ENCODE measurements around the gene MEX3A.
"Not testable (repeated sequence)": the region's sequence is repeated elsewhere in the genome, so short reads cannot be mapped to it uniquely, and the experiment has no call there.

MEX3A gene

GRCh38 chr1:156034991-156035390 is 47.3 kb downstream of the MEX3A start:
- not testable (repeated sequence) for H3K27ac Mint-ChIP-seq, H3K4me1 Mint-ChIP-seq, DNase-seq, H3K27me3 Mint-ChIP-seq, H3K4me3 Mint-ChIP-seq, H3K9me3 Mint-ChIP-seq, ATAC-seq

GRCh38 chr1:156033011-156033410 is 49.3 kb downstream of the MEX3A start:
- DNase-seq (no peak), ATAC-seq (no peak)
- H3K27ac Mint-ChIP-seq: no peak overlapping the region
- H3K4me3 Mint-ChIP-seq: no peak overlapping the region
- no peaks in the 10 kb centered on the region for H3K27me3 Mint-ChIP-seq
- H3K4me1 Mint-ChIP-seq: no peaks in the 10 kb centered on the region
- no peaks in the 10 kb centered on the region for H3K9me3 Mint-ChIP-seq

- Mint-ChIP-seq H3K27me3 (peaks cover 8% of the 10 kb centered on the region), H3K27ac (no peak overlapping the region), H3K4me1 (peaks cover 17% of the 10 kb centered on the region), H3K9me3 (no peaks in the 10 kb centered on the region), H3K4me3 (no peak overlapping the region)
- DNase-seq (no peak), ATAC-seq (peak; percentile 77)
These were observed 55.7 kb downstream of the MEX3A start for GRCh38 chr1:156026588-156026987.

GRCh38 chr1:156025876-156026275 is 56.4 kb downstream of the MEX3A start:
- peak; percentile 36 to 57 for DNase-seq
- peaks cover 19% of the 10 kb centered on the region for H3K4me1 Mint-ChIP-seq
- H3K9me3 Mint-ChIP-seq: no peaks in the 10 kb centered on the region

GRCh38 chr1:156024801-156025200 is 57.5 kb downstream of the MEX3A start:
- Mint-ChIP-seq H3K27ac (no peak overlapping the region), H3K27me3 (peaks cover 8% of the 10 kb centered on the region), H3K4me1 (peaks cover 26% of the 10 kb centered on the region), H3K9me3 (no peaks in the 10 kb centered on the region), H3K4me3 (no peak overlapping the region)
- ATAC-seq (no peak), DNase-seq (no peak)

More at GRCh38 chr1:156025876-156026275, 56.4 kb downstream of the MEX3A start:
- Mint-ChIP-seq H3K4me3 (no peak overlapping the region), H3K27ac (no peak overlapping the region), H3K27me3 (peaks cover 8% of the 10 kb centered on the region)
- ATAC-seq: peak; percentile 91

All from stimulated activated naive CD8-positive, alpha-beta T cell treated with anti-CD3 and anti-CD28 coated beads, Interleukin-15, amount 100 ng/mL, for 72 hours (primary cell).